IMR-90 (cell line): ENCODE results near the gene CD164L2. TPM values are rescaled to one million over a fixed set of nuclear protein-coding genes. Genes with fewer than 3 reads are reported as not detected.

ENCODE experiments used
- ATAC-seq: fragments of 200-7000 bp; cut with Tn5 transposase; 2 replicates; pipeline ENCODE4 v1.9.1; 2020; ENCODE audit warnings: low read depth, mild to moderate bottlenecking, moderate library complexity
- BruUV-seq: library from RNA; stranded (reverse); fragments of 400-500 nt; replicated peaks from 2 replicates; lab custom pipeline; 2021; lab: Mats Ljungman, UMichigan
- CTCF ChIA-PET: fragments of 300-600 bp; formaldehyde crosslinking; extraction: SDS; loops from one replicate; lab custom pipeline; 2021; ENCODE audit warnings: antibody characterized with exemption; lab: Yijun Ruan, JAX
- POLR2A ChIA-PET: fragments of 300-600 bp; sonication (Branson Sonifier 250); formaldehyde crosslinking; loops from one replicate; lab custom pipeline; 2022; ENCODE audit warnings: antibody characterized with exemption; ENCODE audit not compliant: unreplicated experiment; lab: Charles Lee
- DNase-seq: peaks from one replicate; pipeline ENCODE4 v3.0.0; 2013
- H2AFZ ChIP-seq: replicated peaks from 2 replicates; pipeline ENCODE3; 2013; ENCODE audit warnings: low read length, mild to moderate bottlenecking; ENCODE audit not compliant: poor library complexity
- H2AK5ac ChIP-seq: 2 replicates; pipeline ENCODE4 v1.6.1; 2013; ENCODE audit warnings: low read depth, low read length, inconsistent platforms
- H2AK9ac ChIP-seq: replicated peaks from 2 replicates; pipeline ENCODE3; 2013; ENCODE audit warnings: mild to moderate bottlenecking, low read depth, low read length, moderate library complexity; ENCODE audit not compliant: poor library complexity
- H2BK120ac ChIP-seq: 2 replicates; pipeline ENCODE4 v1.6.1; 2013; ENCODE audit warnings: low read depth, low read length, inconsistent platforms
- H2BK15ac ChIP-seq: 3 replicates; pipeline ENCODE4 v1.6.1; 2013; ENCODE audit warnings: low read depth, low read length, inconsistent platforms
- H2BK20ac ChIP-seq: 2 replicates; pipeline ENCODE4 v1.6.1; 2013; ENCODE audit warnings: low read depth, mild to moderate bottlenecking, inconsistent platforms, low read length, moderate library complexity
- H2BK5ac ChIP-seq: 2 replicates; pipeline ENCODE4 v1.6.1; 2013; ENCODE audit warnings: mild to moderate bottlenecking, low read depth, low read length, inconsistent platforms; ENCODE audit not compliant: poor library complexity, severe bottlenecking
- H3K14ac ChIP-seq: replicated peaks from 2 replicates; pipeline ENCODE4 v1.6.1; 2013; ENCODE audit warnings: low read depth, low read length, inconsistent platforms
- H3K18ac ChIP-seq: 2 replicates; pipeline ENCODE4 v1.6.1; 2013; ENCODE audit warnings: low read depth, low read length, control low read depth
- H3K23ac ChIP-seq: 2 replicates; pipeline ENCODE4 v1.6.1; 2013; ENCODE audit warnings: low read depth, low read length, inconsistent platforms
- H3K27ac ChIP-seq: 2 replicates; pipeline ENCODE4 v1.5.1; 2013; ENCODE audit warnings: mild to moderate bottlenecking, control low read depth, low read length; ENCODE audit not compliant: insufficient read depth
- H3K27me3 ChIP-seq: 2 replicates; pipeline ENCODE4 v1.6.1; 2013; ENCODE audit warnings: low read length; ENCODE audit not compliant: control insufficient read depth, insufficient read depth
- H3K36me3 ChIP-seq: 2 replicates; pipeline ENCODE4 v1.6.1; 2013; ENCODE audit warnings: low read length, mixed read lengths; ENCODE audit not compliant: control insufficient read depth, insufficient read depth
- H3K4ac ChIP-seq: 2 replicates; pipeline ENCODE4 v1.6.1; 2013; ENCODE audit warnings: low read depth, low read length, inconsistent platforms
- H3K4me1 ChIP-seq: 2 replicates; pipeline ENCODE4 v1.6.1; 2013; ENCODE audit warnings: low read length, mixed read lengths; ENCODE audit not compliant: control insufficient read depth, insufficient read depth
- H3K4me2 ChIP-seq: 2 replicates; pipeline ENCODE4 v1.6.1; 2013; ENCODE audit warnings: low read depth, mild to moderate bottlenecking, control low read depth, low read length, moderate library complexity
- H3K4me3 ChIP-seq: 2 replicates; pipeline ENCODE4 v1.5.1; 2013; ENCODE audit warnings: low read depth, mild to moderate bottlenecking, control low read depth, low read length, moderate library complexity; ENCODE audit not compliant: insufficient read depth
- H3K56ac ChIP-seq: 2 replicates; pipeline ENCODE4 v1.6.1; 2013; ENCODE audit warnings: low read length, inconsistent platforms; ENCODE audit not compliant: insufficient read depth; ENCODE audit errors: extremely low read depth
- H3K79me1 ChIP-seq, 2 experiments: 2 replicates each; pipeline ENCODE4 v1.6.1; 2013; ENCODE audit warnings: low read length in 2 of 2, inconsistent platforms in 1 of 2, low read depth in 1 of 2
- H3K9ac ChIP-seq: 2 replicates; pipeline ENCODE4 v1.6.1; 2013; ENCODE audit warnings: low read depth, low read length, control low read depth
- H3K9me1 ChIP-seq: 2 replicates; pipeline ENCODE4 v1.6.1; 2013; ENCODE audit warnings: low read length, inconsistent platforms; ENCODE audit not compliant: insufficient read depth
- H3K9me3 ChIP-seq: 2 replicates; pipeline ENCODE4 v1.6.1; 2013; ENCODE audit warnings: low read length; ENCODE audit not compliant: control insufficient read depth, insufficient read depth
- H4K20me1 ChIP-seq: 2 replicates; pipeline ENCODE4 v1.6.1; 2013; ENCODE audit warnings: low read length, inconsistent platforms; ENCODE audit not compliant: insufficient read depth
- H4K5ac ChIP-seq: 2 replicates; pipeline ENCODE4 v1.6.1; 2013; ENCODE audit warnings: mild to moderate bottlenecking, low read depth, low read length, control low read depth
- H4K8ac ChIP-seq, 2 experiments: 2 replicates each; pipeline ENCODE4 v1.6.1; 2013; ENCODE audit warnings: low read depth in 2 of 2, low read length in 2 of 2, control low read depth in 1 of 2, inconsistent platforms in 1 of 2
- H4K91ac ChIP-seq: 2 replicates; pipeline ENCODE4 v1.6.1; 2013; ENCODE audit warnings: low read depth, low read length, inconsistent platforms; ENCODE audit not compliant: insufficient read depth
- BHLHE40 ChIP-seq: fragments of 150-350 bp; IDR thresholded peaks from 2 replicates; pipeline ENCODE4 v1.6.1; 2016; ENCODE audit warnings: mild to moderate bottlenecking, low read depth, low read length
- MAFK ChIP-seq: IDR thresholded peaks from 2 replicates; pipeline ENCODE4 v1.6.1; 2012; ENCODE audit warnings: low read depth, low read length, improper control_type of control experiment
- MXI1 ChIP-seq: IDR thresholded peaks from 2 replicates; pipeline ENCODE4 v1.6.1; 2012; ENCODE audit warnings: low read depth, mild to moderate bottlenecking, low read length, moderate library complexity, borderline replicate concordance
- NFE2L2 ChIP-seq: fragments of 150-350 bp; IDR thresholded peaks from 2 replicates; pipeline ENCODE4 v1.6.1; 2016; ENCODE audit warnings: low read depth, mild to moderate bottlenecking, low read length
- RFX5 ChIP-seq: IDR thresholded peaks from 2 replicates; pipeline ENCODE4 v1.8.0; 2012; ENCODE audit warnings: low read depth, mild to moderate bottlenecking, low read length, moderate library complexity
- WGBS, 2 experiments: methylation state at CpG; one replicate each; pipeline versions ENCODE4 v1.1.5 to v1.1.7; 2013; ENCODE audit warnings: missing lambda C conversion rate in 2 of 2; ENCODE audit not compliant: insufficient read length in 1 of 2; ENCODE audit errors: extremely low coverage in 2 of 2; 5-methylcytosine and 5-hydroxymethylcytosine counted together
- dilution Hi-C: fragments of 300-500 bp; cut with HindIII; formaldehyde crosslinking; loops from one replicate; pipeline ENCODE4 v1.14.3; 2018; ENCODE audit warnings: low sequenced_read_pairs; ENCODE audit not compliant: unreplicated experiment
- in situ Hi-C: fragments of 300-500 bp; cut with MboI; formaldehyde crosslinking; loops from 3 replicates; pipeline ENCODE4 v1.14.3; 2019; ENCODE audit warnings: low sequenced_read_pairs, inconsistent platforms, mixed read lengths
- intact Hi-C: fragments of 100-400 bp; cut with micrococcal nuclease; formaldehyde crosslinking; loops from 2 replicates; pipeline ENCODE4 v1.10.0; 2022
- polyA plus RNA-seq, 3 experiments: library from polyadenylated mRNA; depleted of rRNA; stranded (reverse); fragments of >200 nt; gene quantifications; 2 replicates each; pipeline ENCODE4 v1.2.3, GENCODE V29; 2012; ENCODE audit warnings: low replicate concordance in 1 of 3
- total RNA-seq: library from RNA; depleted of rRNA; stranded (reverse); fragments of >200 nt; gene quantifications from 2 replicates; pipeline ENCODE4 v1.2.3, GENCODE V29; 2012

Gene CD164L2
- total and polyA plus RNA-seq, 2 of the 4 experiments (the other 2 are of a cell fraction) = not detected

- no peak overlapping the region for H4K5ac ChIP-seq
- dilution Hi-C loops (no loop called here), intact Hi-C loops (no loop called here), in situ Hi-C loops (no loop called here)
- no peak overlapping the region for H4K91ac ChIP-seq
- H4K20me1 ChIP-seq = no peaks in the 10 kb centered on the region
- no peak overlapping the region for H3K4me2 ChIP-seq
- CTCF ChIA-PET = no interaction called here
- H2BK15ac ChIP-seq = no peak overlapping the region
- peaks cover 32% of the 10 kb centered on the region for H3K36me3 ChIP-seq
- no peak overlapping the region for H2BK5ac ChIP-seq
- H2AK5ac ChIP-seq = no peak overlapping the region
- H3K4ac ChIP-seq = no peak overlapping the region
- no peak overlapping the region for H3K27ac ChIP-seq
- no peak overlapping the region for H3K14ac ChIP-seq
- no peak for TF ChIP-seq BHLHE40
- TF ChIP-seq RFX5 = no peak
- no peak for TF ChIP-seq NFE2L2
- no peak for TF ChIP-seq MAFK
- TF ChIP-seq MXI1 = no peak
- H3K79me1 ChIP-seq = no peaks in the 10 kb centered on the region
- no peak overlapping the region for H3K23ac ChIP-seq
- H2BK120ac ChIP-seq = no peak overlapping the region
- H3K9me3 ChIP-seq = no peaks in the 10 kb centered on the region
- no peak overlapping the region for H2AFZ ChIP-seq
- ATAC-seq = no peak
- DNase-seq = no peak
- H3K9ac ChIP-seq = no peak overlapping the region
- WGBS, 2 experiments = 100% methylated on average over 6 of the region's 13 CpGs; no CpG with 5 or more reads in 1 of the 2 experiments
- no peak overlapping the region for H3K56ac ChIP-seq
- H4K8ac ChIP-seq = no peak overlapping the region
- H3K4me3 ChIP-seq = no peak overlapping the region
- no peaks in the 10 kb centered on the region for H3K9me1 ChIP-seq
- H3K27me3 ChIP-seq = no peaks in the 10 kb centered on the region
- no TSS peak for BruUV-seq
- no peaks in the 10 kb centered on the region for H3K4me1 ChIP-seq
- H2AK9ac ChIP-seq = no peak overlapping the region
- no peak overlapping the region for H3K18ac ChIP-seq
- POLR2A ChIA-PET = no interaction called here
- no peak overlapping the region for H2BK20ac ChIP-seq
Measured at GRCh38 chr1:27356277-27356618, 26.9 kb downstream of the CD164L2 start.
